Keratinocyte (primary cell): ENCODE measurements around the gene RC3H1. TPM values are rescaled to one million over a fixed set of nuclear protein-coding genes. Genes with fewer than 3 reads are reported as not detected.

Experiments used
- DNase-seq: peaks from one replicate; pipeline ENCODE4 v3.0.0-alpha.2; 2011; ENCODE audit warnings: low read depth, missing footprints, low spot score
- FAIRE-seq: peaks from 2 replicates; lab custom pipeline; 2011; peaks lifted over from hg19 to GRCh38; lab: Jason Lieb, UNC
- H2AFZ ChIP-seq: 2 replicates; pipeline ENCODE4 v1.6.0; 2012; ENCODE audit warnings: low read length, control low read depth, inconsistent platforms; ENCODE audit not compliant: control insufficient read depth
- H3K27ac ChIP-seq: 2 replicates; pipeline ENCODE4 v1.5.1; 2011; ENCODE audit warnings: low read length; ENCODE audit not compliant: control insufficient read depth, insufficient read depth
- H3K27me3 ChIP-seq: 3 replicates; pipeline ENCODE4 v1.6.0; 2011; ENCODE audit warnings: low read length; ENCODE audit not compliant: control insufficient read depth, insufficient read depth; ENCODE audit errors: extremely low read depth
- H3K36me3 ChIP-seq, 2 experiments: 2 replicates in 1 of 2; 3 replicates in 1 of 2; pipeline ENCODE4 v1.5.1; 2011; ENCODE audit warnings: low read length in 2 of 2, mild to moderate bottlenecking in 1 of 2; ENCODE audit not compliant: control insufficient read depth in 2 of 2, insufficient read depth in 2 of 2; ENCODE audit errors: extremely low read depth in 1 of 2
- H3K4me1 ChIP-seq: 3 replicates; pipeline ENCODE4 v1.5.1; 2011; ENCODE audit warnings: low read length; ENCODE audit not compliant: control insufficient read depth, insufficient read depth; ENCODE audit errors: extremely low read depth
- H3K4me2 ChIP-seq: 3 replicates; pipeline ENCODE4 v1.6.0; 2011; ENCODE audit warnings: low read depth, low read length; ENCODE audit not compliant: control insufficient read depth, insufficient read depth; ENCODE audit errors: extremely low read depth
- H3K4me3 ChIP-seq, 3 experiments: fragments of 200-600 bp in 1 of 3; sonication (generic) in 1 of 3; 2 replicates in 2 of 3; 3 replicates in 1 of 3; pipeline ENCODE4 v1.5.1; 2011 to 2016; ENCODE audit warnings: low read length in 3 of 3, mild to moderate bottlenecking in 3 of 3, control low read depth in 2 of 3, inconsistent platforms in 1 of 3, low read depth in 1 of 3, mixed read lengths in 1 of 3, mixed run types in 1 of 3, moderate library complexity in 1 of 3; ENCODE audit not compliant: control insufficient read depth in 2 of 3, insufficient read depth in 2 of 3; ENCODE audit errors: extremely low read depth in 1 of 3
- H3K79me2 ChIP-seq: 2 replicates; pipeline ENCODE4 v1.6.0; 2012; ENCODE audit warnings: low read length; ENCODE audit not compliant: control insufficient read depth, insufficient read depth
- H3K9ac ChIP-seq: 3 replicates; pipeline ENCODE4 v1.6.0; 2011; ENCODE audit warnings: low read length; ENCODE audit not compliant: control insufficient read depth, insufficient read depth; ENCODE audit errors: extremely low read depth
- H3K9me1 ChIP-seq: 3 replicates; pipeline ENCODE4 v1.6.0; 2011; ENCODE audit warnings: low read length; ENCODE audit not compliant: control insufficient read depth, insufficient read depth; ENCODE audit errors: extremely low read depth
- H3K9me3 ChIP-seq: 2 replicates; pipeline ENCODE4 v1.5.1; 2012; ENCODE audit warnings: low read depth, low read length; ENCODE audit not compliant: control insufficient read depth
- H4K20me1 ChIP-seq: 3 replicates; pipeline ENCODE4 v1.6.0; 2011; ENCODE audit warnings: low read length; ENCODE audit not compliant: control insufficient read depth, insufficient read depth; ENCODE audit errors: extremely low read depth
- EZH2 ChIP-seq: IDR thresholded peaks from one replicate; pipeline ENCODE4 v1.6.1; 2012; ENCODE audit warnings: inconsistent platforms, mild to moderate bottlenecking, low read length, moderate library complexity
- dilution Hi-C: fragments of 300-500 bp; cut with MboI; formaldehyde crosslinking; loops from one replicate; pipeline ENCODE4 v1.7.0; 2020; ENCODE audit warnings: low sequenced_read_pairs; ENCODE audit not compliant: extremely low pct_ligation_motif_present
- polyA plus RNA-seq, 5 experiments: library from polyadenylated mRNA; depleted of rRNA in 3 of 5; stranded (reverse) in 3 of 5; stranded (forward) in 1 of 5; unstranded in 1 of 5; fragments of >200 nt; gene quantifications; 1 replicate in 1 of 5; 2 replicates in 3 of 5; 3 replicates in 1 of 5; pipeline versions ENCODE4 v1.2.1 to v1.2.3, GENCODE V29; 2011 to 2012; ENCODE audit warnings: missing spikeins in 2 of 5, low read depth in 1 of 5, low replicate concordance in 1 of 5
- TF ChIP-seq, protein P1 (sequence below), 3 experiments: IDR thresholded peaks in 1 of 3; conservative IDR thresholded peaks in 1 of 3; optimal IDR thresholded peaks in 1 of 3; 2 replicates in 2 of 3; 3 replicates in 1 of 3; pipeline versions ENCODE3 to v1.5.1; 2011; ENCODE audit warnings: low read length in 3 of 3, mild to moderate bottlenecking in 3 of 3, moderate library complexity in 2 of 3, control low read depth in 1 of 3, inconsistent platforms in 1 of 3; ENCODE audit not compliant: insufficient read depth in 2 of 3; ENCODE audit errors: extremely low read depth in 1 of 3

The RC3H1 gene
- polyA plus RNA-seq, 1 donor (not counting 4 experiments of a cell fraction or from before 2014, with no cell fraction given) = 10.4 TPM

DNA sequence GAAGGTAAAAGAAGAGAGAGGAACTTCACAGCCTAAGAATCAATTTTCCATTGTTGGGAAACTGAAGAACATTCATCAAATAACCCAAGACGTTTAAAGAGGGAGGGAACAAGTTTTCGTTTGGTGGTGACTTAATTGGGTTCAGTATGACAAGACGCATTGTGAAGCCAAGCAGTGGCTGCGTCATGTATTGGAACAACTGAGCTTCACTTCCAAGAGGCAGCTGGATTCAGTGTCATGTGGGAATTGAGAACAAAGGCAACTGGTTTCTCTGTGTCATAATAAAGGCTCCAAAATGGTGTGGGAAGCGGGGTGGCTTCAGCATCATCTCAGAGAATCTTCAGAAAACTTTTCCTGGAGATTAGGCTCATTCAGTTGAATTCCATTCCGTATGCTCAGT, 29.8 kb upstream of the RC3H1 start:
- no peak for DNase-seq
- dilution Hi-C loops = no loop called here
- no peaks in the 10 kb centered on the region for H3K9me1 ChIP-seq
- H3K36me3 ChIP-seq = no peaks in the 10 kb centered on the region
- FAIRE-seq = no peak
- no peaks in the 10 kb centered on the region for H3K4me1 ChIP-seq
- no peak overlapping the region for H3K9ac ChIP-seq
- no peaks in the 10 kb centered on the region for H3K79me2 ChIP-seq
- H3K9me3 ChIP-seq = no peaks in the 10 kb centered on the region
- H3K4me2 ChIP-seq = no peak overlapping the region
- H4K20me1 ChIP-seq = no peaks in the 10 kb centered on the region
- H2AFZ ChIP-seq = no peak overlapping the region
- no peak overlapping the region for H3K4me3 ChIP-seq
- TF ChIP-seq EZH2 = no peak
- TF ChIP-seq, protein P1, sequence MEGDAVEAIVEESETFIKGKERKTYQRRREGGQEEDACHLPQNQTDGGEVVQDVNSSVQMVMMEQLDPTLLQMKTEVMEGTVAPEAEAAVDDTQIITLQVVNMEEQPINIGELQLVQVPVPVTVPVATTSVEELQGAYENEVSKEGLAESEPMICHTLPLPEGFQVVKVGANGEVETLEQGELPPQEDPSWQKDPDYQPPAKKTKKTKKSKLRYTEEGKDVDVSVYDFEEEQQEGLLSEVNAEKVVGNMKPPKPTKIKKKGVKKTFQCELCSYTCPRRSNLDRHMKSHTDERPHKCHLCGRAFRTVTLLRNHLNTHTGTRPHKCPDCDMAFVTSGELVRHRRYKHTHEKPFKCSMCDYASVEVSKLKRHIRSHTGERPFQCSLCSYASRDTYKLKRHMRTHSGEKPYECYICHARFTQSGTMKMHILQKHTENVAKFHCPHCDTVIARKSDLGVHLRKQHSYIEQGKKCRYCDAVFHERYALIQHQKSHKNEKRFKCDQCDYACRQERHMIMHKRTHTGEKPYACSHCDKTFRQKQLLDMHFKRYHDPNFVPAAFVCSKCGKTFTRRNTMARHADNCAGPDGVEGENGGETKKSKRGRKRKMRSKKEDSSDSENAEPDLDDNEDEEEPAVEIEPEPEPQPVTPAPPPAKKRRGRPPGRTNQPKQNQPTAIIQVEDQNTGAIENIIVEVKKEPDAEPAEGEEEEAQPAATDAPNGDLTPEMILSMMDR (optimal IDR thresholded peaks at IDR 0.05 in 1 of 3, IDR thresholded peaks at IDR 0.05 in 1 of 3, conservative IDR thresholded peaks at IDR 0.05 in 1 of 3; ENCODE audit: extremely low read depth in 1 of 3, insufficient read depth in 2 of 3, low read length in 3 of 3) = no peak
- no peaks in the 10 kb centered on the region for H3K27me3 ChIP-seq
- H3K27ac ChIP-seq = no peak overlapping the region

DNA sequence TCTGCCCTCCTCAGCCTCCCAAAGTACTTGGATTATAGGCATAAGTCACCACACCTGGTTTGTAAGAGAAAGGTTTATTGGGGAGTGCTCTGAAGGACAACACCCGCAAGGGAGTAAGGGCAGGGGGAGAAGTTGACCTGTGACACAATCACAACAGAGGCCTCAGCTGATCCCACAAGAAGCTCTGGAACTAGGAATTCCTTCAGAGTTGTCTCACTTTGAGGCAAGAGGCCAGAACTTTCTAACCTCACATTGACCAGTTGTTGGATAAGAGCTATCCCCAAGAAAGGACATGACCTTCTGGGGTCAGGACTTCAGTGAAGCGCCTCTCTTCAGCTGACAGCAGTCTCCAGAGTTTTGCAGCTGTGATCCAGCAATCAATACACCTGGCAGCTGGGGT, 27.4 kb upstream of the RC3H1 start:
- no peak overlapping the region for H3K9ac ChIP-seq
- no peaks in the 10 kb centered on the region for H3K79me2 ChIP-seq
- H2AFZ ChIP-seq = no peak overlapping the region
- H3K9me1 ChIP-seq = no peaks in the 10 kb centered on the region
- no peaks in the 10 kb centered on the region for H3K36me3 ChIP-seq
- H3K4me3 ChIP-seq = no peak overlapping the region
- dilution Hi-C loops = no loop called here
- no peaks in the 10 kb centered on the region for H4K20me1 ChIP-seq
- no peak overlapping the region for H3K4me2 ChIP-seq
- TF ChIP-seq, protein P1 (optimal IDR thresholded peaks at IDR 0.05 in 1 of 3, IDR thresholded peaks at IDR 0.05 in 1 of 3, conservative IDR thresholded peaks at IDR 0.05 in 1 of 3; ENCODE audit: extremely low read depth in 1 of 3, insufficient read depth in 2 of 3, low read length in 3 of 3) = no peak
- no peak for TF ChIP-seq EZH2
- no peak for DNase-seq
- H3K4me1 ChIP-seq = no peaks in the 10 kb centered on the region
- no peak for FAIRE-seq
- H3K27me3 ChIP-seq = no peaks in the 10 kb centered on the region
- no peak overlapping the region for H3K27ac ChIP-seq
- H3K9me3 ChIP-seq = no peaks in the 10 kb centered on the region
